DND-41 (cell line): ENCODE measurements around the gene ALG10B.

Experiments used
- CTCF ChIP-seq: IDR thresholded peaks from 2 replicates; pipeline ENCODE4 v1.5.1; 2012; ENCODE audit warnings: borderline replicate concordance, low read length, moderate library complexity, mild to moderate bottlenecking; ENCODE audit not compliant: poor library complexity, severe bottlenecking; ENCODE audit errors: extremely low read depth
- EZH2 ChIP-seq: IDR thresholded peaks from 3 replicates; pipeline ENCODE4 v1.6.1; 2012; ENCODE audit warnings: borderline replicate concordance, low read depth, mild to moderate bottlenecking, moderate library complexity, low read length, inconsistent platforms; ENCODE audit not compliant: severe bottlenecking

- no peak for TF ChIP-seq CTCF
- TF ChIP-seq EZH2, result no peak
Observed at GRCh38 chr12:38374751-38375150, 58.2 kb downstream of the ALG10B start.
